Measurements from ENCODE around the gene PIK3R6.
"Not testable (repeated sequence)": the region's sequence is repeated elsewhere in the genome, so short reads cannot be mapped to it uniquely, and the experiment has no call there.

Gene PIK3R6

DNA sequence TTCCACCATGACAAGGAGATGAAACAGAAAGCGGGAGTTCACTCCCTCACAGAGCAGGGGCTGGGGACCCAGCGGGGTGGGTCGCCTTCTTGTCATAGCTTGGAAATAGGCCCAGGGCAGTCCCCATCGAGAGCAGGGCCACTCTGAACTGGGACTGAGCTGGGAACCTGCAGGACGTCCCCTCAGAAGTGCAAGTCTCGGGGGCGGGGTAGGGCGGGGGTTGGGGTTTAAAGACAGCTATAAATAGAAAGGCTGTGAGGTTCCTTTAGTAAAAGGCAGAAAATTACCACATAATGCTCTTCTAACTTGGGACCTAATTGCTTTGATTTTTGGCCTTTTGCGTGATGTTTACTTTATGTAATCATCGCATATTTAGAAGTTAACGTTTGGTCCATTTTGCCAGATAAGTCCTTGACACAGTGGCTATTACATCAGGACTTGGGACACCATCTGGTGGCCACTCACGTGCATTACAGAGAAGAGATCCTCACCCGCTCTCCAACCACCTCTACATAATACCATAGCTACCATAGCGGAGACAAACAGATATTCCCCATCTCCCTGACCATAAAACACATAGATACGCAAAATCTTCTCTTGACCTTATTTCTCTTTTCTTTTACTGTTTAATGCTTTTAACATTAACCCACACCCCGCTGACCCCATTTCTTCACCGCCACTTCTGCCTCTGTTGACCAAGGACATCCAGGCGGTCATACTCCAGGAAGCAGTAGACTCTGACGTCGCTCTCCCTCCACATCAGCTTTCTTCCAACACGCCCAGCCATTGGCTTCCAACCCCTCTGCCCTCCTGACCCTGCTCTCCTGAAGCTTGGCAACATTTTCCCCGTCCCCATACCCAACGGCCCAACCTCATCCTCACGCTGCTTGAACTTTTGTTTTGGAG lies 27.5 kb upstream of the PIK3R6 start:
- peak; percentile 89 for DNase-seq (ENCODE audit: low spot score)

DNA sequence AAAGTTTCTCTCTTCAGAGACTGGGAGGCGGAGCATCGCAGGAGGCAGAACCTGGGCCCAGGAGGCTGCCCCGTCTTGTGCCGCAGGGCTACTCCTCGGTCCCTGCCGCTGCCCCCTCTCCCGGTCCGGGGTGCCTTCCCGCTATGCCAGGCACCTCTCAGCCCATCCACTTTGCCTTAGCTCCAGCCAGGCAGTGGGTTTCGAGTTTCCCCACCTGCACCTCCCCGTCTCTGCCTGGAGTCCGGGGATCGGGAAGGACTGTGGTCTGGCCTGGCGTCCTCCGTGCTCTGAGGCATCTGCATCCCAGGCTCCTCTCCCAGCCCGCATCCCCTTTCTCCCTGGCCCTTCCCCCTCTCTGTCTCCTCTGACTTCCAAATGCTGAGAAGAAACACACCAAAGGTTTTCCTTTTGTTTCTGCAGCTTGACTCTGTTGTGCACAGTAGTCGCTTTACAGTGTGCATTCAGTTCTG lies 26.8 kb upstream of the PIK3R6 start:
- no peak for DNase-seq (ENCODE audit: low spot score)

DNA sequence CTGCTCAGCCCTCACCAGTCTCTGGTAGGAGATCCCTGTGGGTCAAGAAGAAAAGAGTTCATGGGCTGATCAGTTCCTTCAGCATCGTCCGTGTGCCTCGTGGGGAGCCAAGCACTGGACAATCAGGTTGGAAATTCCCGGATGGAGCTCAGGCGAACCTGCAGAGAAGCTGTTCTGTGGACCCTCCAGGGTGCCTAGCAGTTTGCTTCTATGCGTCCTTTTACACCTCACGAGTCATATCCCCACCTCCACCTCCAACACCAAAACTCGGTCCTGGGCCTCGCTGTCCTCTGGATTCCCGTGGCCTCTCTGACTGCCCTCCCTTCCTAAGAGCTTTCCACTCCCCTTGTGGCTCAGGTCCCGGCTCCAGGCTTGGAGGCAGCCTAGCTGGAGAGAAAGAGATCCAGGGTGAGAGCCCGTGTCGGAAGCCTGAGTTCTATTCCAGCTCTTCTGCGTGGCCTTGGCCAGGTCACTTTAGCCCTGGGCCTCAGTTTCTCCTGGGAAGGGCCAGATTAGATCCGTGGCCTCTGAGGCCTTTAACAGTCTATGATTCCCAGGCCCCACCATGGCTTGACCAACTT lies 26.2 kb upstream of the PIK3R6 start:
- DNase-seq (ENCODE audit: low spot score): no peak

DNA sequence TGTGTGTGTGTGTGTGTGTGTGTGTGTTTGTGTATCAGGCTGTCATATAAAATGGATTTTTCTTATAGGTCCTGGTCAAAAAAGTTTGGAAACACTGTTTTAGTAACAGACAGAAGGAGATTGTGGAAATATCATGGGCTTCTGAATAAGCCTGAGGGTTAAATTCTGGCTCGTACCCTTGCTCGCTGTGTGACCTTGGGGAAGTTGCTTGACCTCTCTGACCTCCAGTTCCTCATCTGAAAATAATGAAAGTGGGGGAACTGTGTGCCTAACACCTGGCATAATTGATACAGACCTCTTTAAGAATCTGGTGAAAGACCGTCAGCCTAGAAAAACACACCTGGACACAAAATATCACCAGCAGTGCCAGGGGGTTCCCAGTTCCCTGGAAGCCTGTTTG lies 25.6 kb upstream of the PIK3R6 start:
- no peak for DNase-seq (ENCODE audit: low spot score)

DNA sequence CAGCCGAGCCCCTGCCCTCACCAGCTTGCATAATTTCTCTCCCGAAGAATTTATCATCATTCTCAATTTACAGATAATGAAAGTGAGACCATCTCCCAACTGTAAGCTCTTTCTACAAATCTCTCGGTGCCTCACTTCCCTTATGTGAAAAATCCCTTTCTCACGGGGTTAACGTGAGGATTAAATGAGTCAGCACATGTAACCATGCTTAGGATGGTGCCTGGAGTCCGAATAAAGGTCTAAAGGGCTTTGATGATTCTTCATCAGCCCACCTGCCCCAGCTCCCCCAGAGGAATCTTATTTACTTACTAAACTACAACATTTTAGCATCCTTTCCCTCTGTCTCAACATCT lies 24.8 kb upstream of the PIK3R6 start:
- DNase-seq (ENCODE audit: low spot score): no peak

DNA sequence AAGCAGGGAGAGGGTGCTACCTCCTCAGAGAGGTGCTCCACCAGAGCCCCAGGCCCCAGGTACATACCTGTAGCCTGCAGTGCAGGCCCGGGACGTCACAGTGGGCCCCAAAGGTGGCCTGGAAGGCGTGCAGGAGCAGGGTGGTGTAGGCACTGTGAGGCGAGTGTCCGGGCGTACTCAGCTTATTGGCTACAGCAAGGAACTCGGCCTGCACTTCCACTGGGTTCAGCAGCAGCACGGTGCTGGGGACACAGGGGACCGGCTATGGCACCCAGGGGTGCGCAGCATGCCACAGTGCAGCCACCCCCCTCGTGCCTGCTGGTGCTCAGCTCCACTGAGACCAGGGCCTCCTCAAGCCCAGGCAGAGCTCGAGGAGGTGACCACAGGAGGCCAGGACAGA lies 23.2 kb upstream of the PIK3R6 start:
- no peak for DNase-seq (ENCODE audit: low spot score)

DNA sequence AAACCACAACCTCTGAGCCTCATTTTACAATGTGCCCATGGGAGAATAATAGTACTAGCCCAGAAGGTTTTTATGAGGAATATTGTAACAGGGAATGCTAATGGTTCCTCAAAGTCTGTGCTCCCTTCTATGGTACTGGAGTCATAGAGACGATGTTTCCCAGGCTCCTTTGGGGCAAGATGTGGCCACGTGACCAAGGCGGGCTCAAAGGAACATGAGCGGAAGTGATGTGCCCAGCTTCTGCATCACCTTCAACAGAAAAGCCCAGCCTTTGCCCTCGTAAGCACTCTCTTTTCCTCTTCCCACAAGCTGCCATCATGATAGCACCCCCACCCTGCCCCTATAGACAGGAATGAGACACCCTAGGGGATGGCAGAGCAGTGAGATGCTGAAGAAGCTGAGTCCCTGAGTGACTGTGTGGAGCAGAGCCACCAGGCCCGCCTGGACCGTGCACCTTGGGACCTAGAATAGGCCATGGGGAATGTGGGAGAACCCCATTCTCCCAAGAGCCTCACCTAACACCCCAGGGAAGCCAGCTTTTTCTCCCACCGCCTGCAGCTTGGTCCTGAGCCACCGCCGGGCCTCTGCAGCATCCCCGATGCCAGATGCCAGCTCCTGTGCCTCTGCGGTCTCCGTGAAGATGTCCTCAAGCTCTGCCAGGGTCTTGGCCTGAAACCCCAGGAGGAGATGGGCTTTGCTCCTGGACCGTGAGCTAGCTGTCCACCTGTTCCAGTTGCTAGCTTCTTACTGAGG lies 22.2 kb upstream of the PIK3R6 start:
- no peak for DNase-seq (ENCODE audit: low spot score)

DNA sequence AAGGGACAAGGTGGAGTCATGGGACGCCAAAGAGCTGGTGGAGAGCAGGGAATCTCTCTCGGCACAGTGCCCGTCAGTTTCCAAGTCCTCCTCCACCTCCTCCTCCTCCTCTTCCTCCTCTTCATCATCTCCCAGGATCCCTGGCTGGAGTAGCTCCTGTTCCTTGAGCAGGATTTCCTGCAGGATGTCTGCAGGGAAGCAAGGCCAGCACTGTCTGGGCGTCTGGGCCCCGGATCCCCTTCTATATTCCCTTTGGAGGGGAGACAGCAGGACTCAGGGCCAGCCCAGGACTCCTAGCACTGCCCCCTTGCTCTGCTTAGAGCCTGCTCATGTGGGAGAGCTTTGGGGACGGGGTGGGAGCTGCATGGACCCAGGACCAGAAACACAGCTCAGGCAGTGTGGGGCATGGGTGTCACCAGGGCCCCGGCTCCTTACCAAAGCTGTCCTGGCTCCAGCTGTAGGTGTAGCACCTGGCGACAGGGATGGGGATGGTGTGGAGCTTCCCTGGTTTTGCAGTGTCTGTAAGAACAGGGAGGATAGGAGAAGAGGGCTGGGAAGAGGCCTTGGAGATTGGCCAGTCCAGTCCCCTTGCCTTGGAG lies 21.3 kb upstream of the PIK3R6 start:
- no peak for DNase-seq (ENCODE audit: low spot score)

DNA sequence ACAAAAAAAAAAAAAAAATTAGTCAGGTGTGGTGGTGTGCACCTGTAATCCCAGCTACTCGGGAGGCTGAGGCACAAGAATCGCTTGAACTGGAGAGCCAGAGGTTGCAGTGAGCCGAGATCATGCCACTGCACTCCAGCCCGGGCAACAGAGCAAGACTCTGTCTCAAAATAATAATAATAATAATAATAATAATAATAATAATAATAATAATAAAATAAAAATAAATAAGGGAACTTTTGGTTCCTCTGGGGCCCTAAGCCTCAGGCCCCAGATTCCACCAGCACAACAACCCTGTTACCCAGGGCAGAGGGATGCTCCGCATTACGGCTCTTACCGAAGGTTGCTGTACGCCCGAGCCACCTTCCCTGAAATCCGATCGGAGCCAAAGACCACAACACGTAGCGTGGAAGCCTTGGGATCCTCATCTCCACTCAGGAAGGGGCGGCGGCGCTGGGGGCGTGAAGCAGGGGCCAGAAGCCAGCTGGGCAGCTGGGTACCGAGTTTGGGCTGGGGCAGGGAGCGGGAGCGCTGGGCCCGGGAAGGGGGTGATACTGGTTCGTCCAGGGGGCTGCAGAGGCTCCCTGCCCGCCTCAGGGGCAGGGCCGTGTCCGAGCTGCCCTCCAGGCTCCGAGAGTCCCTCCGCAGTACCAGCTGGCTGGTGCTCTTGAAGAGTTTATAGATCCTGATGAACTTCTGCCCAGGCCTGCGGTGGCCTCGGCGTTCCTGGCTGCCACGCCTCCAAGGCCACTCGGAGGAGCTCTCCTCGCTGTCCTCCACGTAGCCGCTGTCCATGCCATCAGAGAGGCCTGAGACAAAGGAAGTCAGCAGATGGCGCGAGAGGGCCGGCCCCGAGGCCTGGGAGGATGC lies 20.6 kb upstream of the PIK3R6 start:
- peak; percentile 63 for DNase-seq (ENCODE audit: low spot score)

DNA sequence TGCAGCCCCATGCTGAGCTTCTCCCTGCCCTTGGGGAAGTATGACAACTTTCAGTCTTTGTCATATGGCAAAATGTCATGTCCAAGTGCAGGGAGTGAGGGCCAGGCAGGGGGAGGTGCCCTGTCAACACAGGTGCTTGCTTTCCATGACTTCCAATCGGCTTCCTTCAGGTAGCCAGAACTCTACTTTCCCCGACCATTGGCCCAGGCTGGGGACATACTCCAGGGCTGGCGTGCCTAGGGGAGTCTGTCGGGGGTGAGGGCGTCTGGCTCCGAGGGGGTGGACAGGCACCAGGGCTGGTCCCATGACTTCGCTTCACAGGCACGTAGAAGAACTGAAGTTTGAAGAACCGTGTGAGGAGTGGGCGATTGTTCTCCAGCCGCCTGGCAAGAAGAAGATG lies 19.8 kb upstream of the PIK3R6 start:
- no peak for DNase-seq (ENCODE audit: low spot score)

GRCh38 chr17:8885967-8886684 lies 18.7 kb upstream of the PIK3R6 start:
- no peak for DNase-seq (ENCODE audit: low spot score)

GRCh38 chr17:8885163-8885966 lies 17.9 kb upstream of the PIK3R6 start:
- DNase-seq (ENCODE audit: low spot score): not testable (repeated sequence)

GRCh38 chr17:8884336-8884990 lies 17.0 kb upstream of the PIK3R6 start:
- DNase-seq (ENCODE audit: low spot score): no peak

DNA sequence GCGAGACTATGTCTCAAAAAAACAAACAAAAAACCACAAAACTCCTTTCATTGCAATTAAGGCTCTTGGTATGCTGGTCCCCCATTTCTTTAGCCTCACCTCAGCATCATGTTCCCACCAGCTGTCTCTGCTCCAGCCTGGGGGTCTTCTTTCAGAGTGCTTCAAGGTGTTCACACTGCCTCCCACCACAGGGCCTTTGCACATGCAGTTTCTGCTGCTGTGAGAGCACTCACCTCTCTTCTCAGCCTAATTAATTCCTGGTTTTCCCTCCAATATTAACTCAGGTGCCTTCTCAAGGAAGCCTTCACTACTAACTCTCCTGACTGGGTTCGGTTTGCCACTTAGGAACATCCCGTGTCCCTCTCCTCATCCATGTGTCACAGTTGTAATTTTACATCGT lies 15.9 kb upstream of the PIK3R6 start:
- no peak for DNase-seq (ENCODE audit: low spot score)

DNA sequence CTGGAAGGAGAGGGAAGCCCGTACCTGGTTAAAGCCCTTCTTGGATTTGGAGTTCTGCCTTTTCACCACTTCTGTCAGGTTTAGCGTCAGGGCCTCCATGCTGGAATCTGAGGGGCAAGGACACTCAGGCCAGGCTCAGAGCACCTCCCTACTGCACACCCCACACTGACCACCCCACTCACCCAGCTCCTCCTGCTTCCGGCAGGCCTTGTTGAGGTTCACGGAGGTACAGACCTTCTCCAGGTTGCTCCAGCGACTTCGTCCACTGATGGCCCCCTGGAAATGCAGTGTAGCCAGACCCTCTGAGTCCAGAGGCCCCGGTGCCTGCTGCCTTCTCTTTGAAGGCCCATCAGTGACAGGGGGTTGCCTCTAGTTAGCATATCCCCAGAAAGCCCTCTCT lies 14.1 kb upstream of the PIK3R6 start:
- DNase-seq (ENCODE audit: low spot score): no peak

DNA sequence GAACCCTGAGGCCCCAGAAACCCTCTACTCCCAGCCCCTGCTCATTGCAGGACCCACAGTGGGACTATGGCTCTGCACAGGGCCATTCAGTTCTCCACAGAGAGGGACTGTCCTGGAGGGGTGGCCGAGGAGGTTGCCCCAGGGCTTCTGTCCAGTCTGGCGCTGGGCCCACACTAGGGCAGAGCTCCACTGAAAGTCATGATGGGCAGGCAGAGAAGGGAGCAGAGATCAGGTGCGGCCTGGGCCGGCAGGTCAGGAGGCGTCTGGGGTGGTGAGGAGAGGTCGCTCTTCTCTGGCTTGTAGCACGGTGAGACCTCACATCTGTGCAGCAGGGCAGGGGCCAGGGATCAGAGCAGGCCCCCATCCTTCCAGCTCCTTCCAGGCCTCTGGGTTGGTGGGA lies 13.0 kb upstream of the PIK3R6 start:
- DNase-seq (ENCODE audit: low spot score): no peak

DNA sequence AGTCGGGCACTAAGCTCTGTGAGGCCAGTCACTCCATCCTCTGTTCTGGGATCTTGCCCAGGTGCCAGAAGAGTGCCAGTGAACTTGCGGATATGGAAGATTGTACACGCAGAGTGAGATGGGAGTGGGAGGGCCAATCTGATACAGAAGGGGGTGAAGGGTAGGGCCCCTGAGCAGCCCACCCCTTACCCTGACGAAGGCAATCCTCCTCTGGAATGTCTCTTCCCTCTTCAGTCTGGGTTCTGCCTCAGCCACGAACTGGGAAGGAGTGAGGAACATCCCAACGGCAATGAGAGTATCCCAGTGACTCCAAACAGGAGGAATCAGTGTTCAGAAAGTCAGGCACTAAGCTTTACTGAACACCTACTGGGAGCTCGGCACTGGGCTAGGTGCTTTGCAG lies 11.9 kb upstream of the PIK3R6 start:
- no peak for DNase-seq (ENCODE audit: low spot score)

GRCh38 chr17:8877984-8878383 lies 10.5 kb upstream of the PIK3R6 start:
- no peak for DNase-seq (ENCODE audit: low spot score)

DNA sequence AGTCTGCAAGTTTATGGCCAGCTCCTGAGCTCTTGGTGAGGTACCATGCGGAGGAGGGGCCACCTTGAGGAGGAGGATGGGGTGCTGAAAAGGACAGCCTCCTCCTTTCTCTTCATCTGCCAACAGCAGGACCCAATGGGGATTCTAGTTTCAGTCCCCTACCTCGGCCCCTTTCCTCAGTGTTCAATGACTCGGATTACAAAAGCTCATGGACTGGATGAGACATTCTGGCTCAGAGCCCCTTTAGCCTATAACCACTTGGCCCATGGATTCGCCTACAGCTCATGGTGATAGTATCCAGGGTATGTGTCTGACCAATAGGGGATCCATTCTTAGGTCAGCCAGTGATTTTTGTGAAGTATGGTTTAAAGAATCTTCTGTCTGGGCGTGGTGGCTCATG lies 8.5 kb upstream of the PIK3R6 start:
- peak; percentile 63 for DNase-seq (ENCODE audit: low spot score)

DNA sequence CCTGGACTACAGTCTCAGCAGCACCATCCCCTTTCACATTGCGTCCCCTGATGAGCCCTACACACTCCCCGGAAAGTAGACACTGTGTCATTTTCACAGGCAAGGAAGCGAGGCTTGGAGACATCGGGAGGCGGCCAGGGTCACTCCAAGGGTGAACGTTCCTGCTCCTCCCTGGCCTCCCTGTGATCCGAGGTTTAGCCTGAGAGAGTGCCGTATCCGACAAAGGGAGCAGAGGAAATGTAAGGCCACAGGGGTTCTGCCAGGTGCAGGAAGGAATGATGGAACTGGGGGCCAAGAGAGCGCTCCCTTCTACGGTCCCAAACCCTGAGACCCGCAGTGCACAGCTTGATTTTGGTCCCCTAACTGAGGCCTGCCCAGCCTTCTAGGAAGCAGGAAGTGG lies 8.0 kb upstream of the PIK3R6 start:
- no peak for DNase-seq (ENCODE audit: low spot score)

All from AG08395 (cell line).